Trophoblast cell (in vitro differentiated cells and primary cell): ENCODE data around the gene TMPRSS4.

Experiments
- DNase-seq, 2 donors: peaks; one replicate each; pipeline ENCODE4 v3.0.0-alpha.2; 2016
- H2AFZ ChIP-seq: 2 replicates; pipeline ENCODE4 v1.6.1; 2013; ENCODE audit warnings: low read length, moderate library complexity, mild to moderate bottlenecking; ENCODE audit not compliant: insufficient read depth, poor library complexity
- H2AK5ac ChIP-seq: 2 replicates; pipeline ENCODE4 v1.6.1; 2013; ENCODE audit warnings: mild to moderate bottlenecking, low read length
- H2BK120ac ChIP-seq: 2 replicates; pipeline ENCODE4 v1.6.1; 2013; ENCODE audit warnings: low read length, mild to moderate bottlenecking, moderate library complexity; ENCODE audit not compliant: insufficient read depth, poor library complexity
- H2BK12ac ChIP-seq: 2 replicates; pipeline ENCODE4 v1.6.1; 2013; ENCODE audit warnings: mild to moderate bottlenecking, low read length, moderate library complexity
- H2BK5ac ChIP-seq: 2 replicates; pipeline ENCODE4 v1.6.1; 2013; ENCODE audit warnings: low read length, low read depth, moderate library complexity, mild to moderate bottlenecking; ENCODE audit not compliant: poor library complexity
- H3K14ac ChIP-seq: 2 replicates; pipeline ENCODE4 v1.6.1; 2013; ENCODE audit warnings: mild to moderate bottlenecking, low read length
- H3K18ac ChIP-seq: 2 replicates; pipeline ENCODE4 v1.6.1; 2013; ENCODE audit warnings: mild to moderate bottlenecking, low read length
- H3K23ac ChIP-seq: 2 replicates; pipeline ENCODE4 v1.6.1; 2013; ENCODE audit warnings: low read length
- H3K27ac ChIP-seq: 2 replicates; pipeline ENCODE4 v1.5.1; 2013; ENCODE audit warnings: low read depth, mild to moderate bottlenecking, inconsistent platforms, low read length, moderate library complexity
- H3K27me3 ChIP-seq: 2 replicates; pipeline ENCODE4 v1.6.1; 2013; ENCODE audit warnings: inconsistent platforms, mild to moderate bottlenecking, low read length, moderate library complexity; ENCODE audit not compliant: insufficient read depth
- H3K36me3 ChIP-seq, 2 experiments: 1 replicate in 1 of 2; 2 replicates in 1 of 2; pipeline ENCODE4 v1.6.1; 2013; ENCODE audit warnings: low read length in 2 of 2, mild to moderate bottlenecking in 2 of 2, moderate library complexity in 1 of 2; ENCODE audit not compliant: insufficient read depth in 2 of 2, control insufficient read depth in 1 of 2
- H3K4ac ChIP-seq: 2 replicates; pipeline ENCODE4 v1.6.1; 2013; ENCODE audit warnings: low read depth, mild to moderate bottlenecking, low read length, moderate library complexity
- H3K4me1 ChIP-seq, 2 experiments: 1 replicate in 1 of 2; 2 replicates in 1 of 2; pipeline ENCODE4 v1.6.1; 2013; ENCODE audit warnings: low read length in 2 of 2, mild to moderate bottlenecking in 2 of 2, moderate library complexity in 1 of 2; ENCODE audit not compliant: insufficient read depth in 2 of 2, control insufficient read depth in 1 of 2
- H3K4me2 ChIP-seq: 2 replicates; pipeline ENCODE4 v1.6.1; 2013; ENCODE audit warnings: inconsistent platforms, mild to moderate bottlenecking, low read length, moderate library complexity
- H3K4me3 ChIP-seq: 2 replicates; pipeline ENCODE4 v1.5.1; 2013; ENCODE audit warnings: mild to moderate bottlenecking, low read depth, low read length, inconsistent platforms
- H3K79me1 ChIP-seq: one replicate; pipeline ENCODE4 v1.6.1; 2013; ENCODE audit warnings: low read length
- H3K79me2 ChIP-seq: 2 replicates; pipeline ENCODE4 v1.6.1; 2013; ENCODE audit warnings: low read length, mild to moderate bottlenecking; ENCODE audit not compliant: control insufficient read depth, insufficient read depth, poor library complexity
- H3K9ac ChIP-seq: 2 replicates; pipeline ENCODE4 v1.6.1; 2013; ENCODE audit warnings: mild to moderate bottlenecking, low read length
- H3K9me3 ChIP-seq: 2 replicates; pipeline ENCODE4 v1.6.1; 2013; ENCODE audit warnings: low read depth, mild to moderate bottlenecking, control low read depth, inconsistent platforms, low read length; ENCODE audit not compliant: insufficient read depth
- H4K12ac ChIP-seq: 2 replicates; pipeline ENCODE4 v1.6.1; 2013; ENCODE audit warnings: low read depth, mild to moderate bottlenecking, low read length, moderate library complexity
- H4K8ac ChIP-seq: 2 replicates; pipeline ENCODE4 v1.6.1; 2013; ENCODE audit warnings: low read depth, mild to moderate bottlenecking, low read length, moderate library complexity
- H4K91ac ChIP-seq: one replicate; pipeline ENCODE4 v1.6.1; 2013; ENCODE audit warnings: low read depth, mild to moderate bottlenecking, low read length, moderate library complexity
- WGBS: extraction: QIAGEN DNeasy Blood & Tissue Kit; methylation state at CpG from one replicate; pipeline ENCODE4 v1.1.7; 2013; ENCODE audit warnings: missing lambda C conversion rate; ENCODE audit not compliant: insufficient read length, insufficient coverage; ENCODE audit errors: extremely low coverage; 5-methylcytosine and 5-hydroxymethylcytosine counted together

The TMPRSS4 gene

GRCh38 chr11:118065384-118065783, 11.5 kb upstream of the TMPRSS4 start:
- H3K4me2 ChIP-seq: no peak overlapping the region
- H3K23ac ChIP-seq: no peak overlapping the region
- no peak for DNase-seq
- H3K9ac ChIP-seq: no peak overlapping the region
- H4K8ac ChIP-seq: no peak overlapping the region
- no peaks in the 10 kb centered on the region for H3K79me2 ChIP-seq
- no peak overlapping the region for H2BK120ac ChIP-seq
- WGBS: no CpG with 5 or more reads among the region's 3 CpGs
- no peak overlapping the region for H3K4ac ChIP-seq
- H3K79me1 ChIP-seq: no peaks in the 10 kb centered on the region
- H2AFZ ChIP-seq: no peak overlapping the region
- H3K4me1 ChIP-seq: peaks cover 4 to 5% of the 10 kb centered on the region in 2 experiments
- no peaks in the 10 kb centered on the region for H3K9me3 ChIP-seq
- H2AK5ac ChIP-seq: no peak overlapping the region
- no peak overlapping the region for H2BK5ac ChIP-seq
- no peak overlapping the region for H2BK12ac ChIP-seq
- no peak overlapping the region for H3K27ac ChIP-seq
- no peaks in the 10 kb centered on the region for H3K27me3 ChIP-seq
- H4K12ac ChIP-seq: no peak overlapping the region
- no peak overlapping the region for H3K18ac ChIP-seq
- H4K91ac ChIP-seq: no peak overlapping the region
- no peak overlapping the region for H3K4me3 ChIP-seq
- H3K14ac ChIP-seq: no peak overlapping the region
- no peaks in the 10 kb centered on the region for H3K36me3 ChIP-seq

GRCh38 chr11:118067006-118067405, 9.9 kb upstream of the TMPRSS4 start:
- no peak overlapping the region for H3K4ac ChIP-seq
- H3K36me3 ChIP-seq: no peaks in the 10 kb centered on the region
- H4K91ac ChIP-seq: no peak overlapping the region
- no peak overlapping the region for H2AFZ ChIP-seq
- DNase-seq: no peak
- H3K18ac ChIP-seq: no peak overlapping the region
- no peak overlapping the region for H4K12ac ChIP-seq
- no peak overlapping the region for H2BK5ac ChIP-seq
- no peak overlapping the region for H3K27ac ChIP-seq
- no peaks in the 10 kb centered on the region for H3K9me3 ChIP-seq
- H3K4me1 ChIP-seq: peaks cover 3 to 4% of the 10 kb centered on the region in 2 experiments
- H2BK120ac ChIP-seq: no peak overlapping the region
- WGBS: no CpG with 5 or more reads among the region's 8 CpGs
- H3K79me1 ChIP-seq: no peaks in the 10 kb centered on the region
- H3K4me3 ChIP-seq: no peak overlapping the region
- no peak overlapping the region for H3K4me2 ChIP-seq
- no peak overlapping the region for H2AK5ac ChIP-seq
- no peaks in the 10 kb centered on the region for H3K79me2 ChIP-seq
- H3K9ac ChIP-seq: no peak overlapping the region
- H2BK12ac ChIP-seq: no peak overlapping the region
- no peaks in the 10 kb centered on the region for H3K27me3 ChIP-seq
- H3K14ac ChIP-seq: no peak overlapping the region
- no peak overlapping the region for H4K8ac ChIP-seq
- no peak overlapping the region for H3K23ac ChIP-seq

- Histone ChIP-seq H2BK5ac (no peak overlapping the region), H4K91ac (no peak overlapping the region), H3K4me2 (no peak overlapping the region), H3K4ac (no peak overlapping the region), H3K23ac (no peak overlapping the region), H2BK12ac (no peak overlapping the region), H2AK5ac (no peak overlapping the region), H3K14ac (no peak overlapping the region), H2BK120ac (no peak overlapping the region), H3K27me3 (no peaks in the 10 kb centered on the region), H3K27ac (no peak overlapping the region), H3K36me3 (no peaks in the 10 kb centered on the region), H2AFZ (no peak overlapping the region), H4K12ac (no peak overlapping the region), H3K18ac (no peak overlapping the region), H3K4me1 (no peaks in the 10 kb centered on the region), H4K8ac (no peak overlapping the region), H3K79me1 (no peaks in the 10 kb centered on the region), H3K4me3 (no peak overlapping the region), H3K9me3 (no peaks in the 10 kb centered on the region), H3K9ac (no peak overlapping the region), H3K79me2 (no peaks in the 10 kb centered on the region)
- no CpG with 5 or more reads among the region's 24 CpGs for WGBS
- DNase-seq: peak in 1 of 2 donors; percentile 33
Measured at GRCh38 chr11:118068206-118068944, 8.5 kb upstream of the TMPRSS4 start.

GRCh38 chr11:118068945-118069612, 7.8 kb upstream of the TMPRSS4 start:
- no peak overlapping the region for H3K4ac ChIP-seq

More at GRCh38 chr11:118068945-118069612, 7.8 kb upstream of the TMPRSS4 start:
- Histone ChIP-seq H3K4me1 (no peaks in the 10 kb centered on the region), H2BK120ac (no peak overlapping the region), H3K9me3 (no peaks in the 10 kb centered on the region), H3K4me3 (no peak overlapping the region), H4K12ac (no peak overlapping the region), H4K8ac (no peak overlapping the region), H3K36me3 (no peaks in the 10 kb centered on the region), H3K14ac (no peak overlapping the region), H2AK5ac (no peak overlapping the region), H3K18ac (no peak overlapping the region), H3K27me3 (no peaks in the 10 kb centered on the region), H3K4me2 (no peak overlapping the region), H2AFZ (no peak overlapping the region), H3K79me2 (no peaks in the 10 kb centered on the region), H3K23ac (no peak overlapping the region), H3K9ac (no peak overlapping the region), H2BK12ac (no peak overlapping the region), H4K91ac (no peak overlapping the region), H2BK5ac (no peak overlapping the region), H3K27ac (no peak overlapping the region), H3K79me1 (no peaks in the 10 kb centered on the region)
- no CpG with 5 or more reads among the region's 10 CpGs for WGBS
- no peak for DNase-seq
